Measurements from ENCODE around the gene TBC1D1. TPM values are rescaled to one million over a fixed set of nuclear protein-coding genes. Genes with fewer than 3 reads are reported as not detected.

Gene TBC1D1
- total RNA-seq, 1 donor from 2014 or later: 54.5 TPM

GRCh38 chr4:38030023-38030422, 139.1 kb downstream of the TBC1D1 start:
- H3K9me3 Mint-ChIP-seq (ENCODE audit: unreplicated experiment): no peaks in the 10 kb centered on the region
- DNase-seq (ENCODE audit: low read depth): peak; percentile 61
- TF ChIP-seq, protein P1, sequence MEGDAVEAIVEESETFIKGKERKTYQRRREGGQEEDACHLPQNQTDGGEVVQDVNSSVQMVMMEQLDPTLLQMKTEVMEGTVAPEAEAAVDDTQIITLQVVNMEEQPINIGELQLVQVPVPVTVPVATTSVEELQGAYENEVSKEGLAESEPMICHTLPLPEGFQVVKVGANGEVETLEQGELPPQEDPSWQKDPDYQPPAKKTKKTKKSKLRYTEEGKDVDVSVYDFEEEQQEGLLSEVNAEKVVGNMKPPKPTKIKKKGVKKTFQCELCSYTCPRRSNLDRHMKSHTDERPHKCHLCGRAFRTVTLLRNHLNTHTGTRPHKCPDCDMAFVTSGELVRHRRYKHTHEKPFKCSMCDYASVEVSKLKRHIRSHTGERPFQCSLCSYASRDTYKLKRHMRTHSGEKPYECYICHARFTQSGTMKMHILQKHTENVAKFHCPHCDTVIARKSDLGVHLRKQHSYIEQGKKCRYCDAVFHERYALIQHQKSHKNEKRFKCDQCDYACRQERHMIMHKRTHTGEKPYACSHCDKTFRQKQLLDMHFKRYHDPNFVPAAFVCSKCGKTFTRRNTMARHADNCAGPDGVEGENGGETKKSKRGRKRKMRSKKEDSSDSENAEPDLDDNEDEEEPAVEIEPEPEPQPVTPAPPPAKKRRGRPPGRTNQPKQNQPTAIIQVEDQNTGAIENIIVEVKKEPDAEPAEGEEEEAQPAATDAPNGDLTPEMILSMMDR (IDR thresholded peaks at IDR 0.05; ENCODE audit: insufficient read depth, low read depth, low read length): no peak
- TF ChIP-seq EZH2 (IDR thresholded peaks at IDR 0.05; ENCODE audit: insufficient read depth, low read length): no peak

GRCh38 chr4:38034986-38035882, 144.3 kb downstream of the TBC1D1 start:
- DNase-seq (ENCODE audit: low read depth) (peak; percentile 14), FAIRE-seq (peak; percentile 90)

More at GRCh38 chr4:38030023-38030422, 139.1 kb downstream of the TBC1D1 start:
- Histone ChIP-seq H4K20me1 (ENCODE audit: insufficient read depth, low read length) (no peaks in the 10 kb centered on the region), H3K79me2 (ENCODE audit: insufficient read depth, low read length) (no peaks in the 10 kb centered on the region), H3K27ac (ENCODE audit: low read depth, low read length) (peak overlapping the region; percentile 63), H3K4me3 (ENCODE audit: insufficient read depth, low read depth, low read length) (no peak overlapping the region), H3K27me3 (ENCODE audit: insufficient read depth, low read length) (no peaks in the 10 kb centered on the region), H3K36me3 (ENCODE audit: insufficient read depth, low read length) (peaks cover 12% of the 10 kb centered on the region), H2AFZ (ENCODE audit: low read depth, low read length) (no peak overlapping the region), H3K9ac (ENCODE audit: low read length) (peak overlapping the region; percentile 29), H3K4me2 (ENCODE audit: low read length) (peak overlapping the region; percentile 22), H3K9me3 (ENCODE audit: insufficient read depth, low read depth, low read length) (no peaks in the 10 kb centered on the region), H3K4me1 (ENCODE audit: insufficient read depth, low read length) (peaks cover 10% of the 10 kb centered on the region)
- Mint-ChIP-seq H3K27me3 (ENCODE audit: low read depth, unreplicated experiment) (no peaks in the 10 kb centered on the region), H3K36me3 (ENCODE audit: low read depth, unreplicated experiment) (peaks cover 3% of the 10 kb centered on the region), H3K4me1 (ENCODE audit: low read depth, unreplicated experiment) (no peaks in the 10 kb centered on the region), H3K27ac (ENCODE audit: unreplicated experiment) (no peak overlapping the region), H3K4me3 (ENCODE audit: unreplicated experiment) (no peak overlapping the region)
- peak; percentile 26 for FAIRE-seq

More at GRCh38 chr4:38034986-38035882, 144.3 kb downstream of the TBC1D1 start:
- Mint-ChIP-seq H3K4me1 (ENCODE audit: low read depth, unreplicated experiment) (no peaks in the 10 kb centered on the region), H3K36me3 (ENCODE audit: low read depth, unreplicated experiment) (peaks cover 7% of the 10 kb centered on the region), H3K9me3 (ENCODE audit: unreplicated experiment) (no peaks in the 10 kb centered on the region), H3K27me3 (ENCODE audit: low read depth, unreplicated experiment) (no peaks in the 10 kb centered on the region), H3K4me3 (ENCODE audit: unreplicated experiment) (no peak overlapping the region), H3K27ac (ENCODE audit: unreplicated experiment) (no peak overlapping the region)
- TF ChIP-seq, protein P1 (IDR thresholded peaks at IDR 0.05; ENCODE audit: insufficient read depth, low read depth, low read length): peak; percentile 78
- TF ChIP-seq EZH2 (IDR thresholded peaks at IDR 0.05; ENCODE audit: insufficient read depth, low read length): no peak
- Histone ChIP-seq H3K4me3 (ENCODE audit: insufficient read depth, low read depth, low read length) (no peak overlapping the region), H3K27ac (ENCODE audit: low read depth, low read length) (peak overlapping the region; percentile 42), H3K4me1 (ENCODE audit: insufficient read depth, low read length) (peaks cover 3% of the 10 kb centered on the region), H3K27me3 (ENCODE audit: insufficient read depth, low read length) (no peaks in the 10 kb centered on the region), H3K36me3 (ENCODE audit: insufficient read depth, low read length) (peaks cover 11% of the 10 kb centered on the region), H2AFZ (ENCODE audit: low read depth, low read length) (no peak overlapping the region), H3K9ac (ENCODE audit: low read length) (no peak overlapping the region), H4K20me1 (ENCODE audit: insufficient read depth, low read length) (no peaks in the 10 kb centered on the region), H3K9me3 (ENCODE audit: insufficient read depth, low read depth, low read length) (no peaks in the 10 kb centered on the region), H3K4me2 (ENCODE audit: low read length) (peak overlapping the region; percentile 0), H3K79me2 (ENCODE audit: insufficient read depth, low read length) (no peaks in the 10 kb centered on the region)

All from astrocyte (in vitro differentiated cells and primary cell).